Fibroblast of skin of scalp (primary cell): Measurements from ENCODE around the gene NCKAP5.

Source experiments
- DNase-seq: peaks from one replicate; pipeline ENCODE4 v3.0.0-alpha.2; 2013

Gene NCKAP5

GRCh38 chr2:133377599-133377998 is 190.7 kb downstream of the NCKAP5 start:
- no peak for DNase-seq

DNA sequence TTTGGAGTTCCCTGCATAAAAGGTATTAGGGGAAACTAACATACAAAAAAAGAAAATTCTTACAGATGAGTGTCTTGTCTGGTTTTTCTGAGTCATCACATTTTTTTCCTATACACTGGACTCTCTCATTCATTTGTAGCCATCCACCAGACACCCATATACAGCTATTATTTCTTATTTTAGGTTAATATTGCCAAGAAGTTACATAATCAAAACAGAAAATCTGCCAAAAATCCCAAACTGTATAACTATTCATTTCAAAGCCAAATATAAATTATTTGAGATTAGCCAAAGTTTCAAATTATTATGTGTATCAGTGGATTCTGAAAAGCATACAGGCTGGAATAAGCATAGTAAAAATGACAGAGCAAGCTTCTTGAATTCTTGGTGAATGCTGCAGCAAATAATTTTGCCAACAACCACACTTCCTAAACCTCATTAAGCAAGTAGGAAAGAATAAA is 191.2 kb downstream of the NCKAP5 start:
- DNase-seq = peak; percentile 88

DNA sequence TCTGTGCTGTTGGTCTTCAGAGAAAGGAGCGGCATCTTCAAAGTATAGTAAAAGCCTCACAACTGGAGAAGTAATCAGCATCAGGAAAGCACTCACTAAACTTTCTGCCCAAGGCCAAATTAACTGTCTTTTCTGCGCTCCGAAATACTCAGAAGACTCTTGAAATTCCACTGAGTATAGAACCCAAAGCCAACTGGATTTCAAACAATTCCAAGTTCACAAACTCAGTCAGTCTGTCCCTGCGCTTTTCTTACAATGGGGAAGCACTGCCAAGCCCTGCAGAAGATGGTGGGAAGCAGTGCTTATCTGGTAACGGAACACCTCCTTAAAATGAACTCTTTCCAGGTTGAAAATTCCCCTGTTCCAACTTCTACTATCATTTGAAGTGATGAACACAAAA is 193.5 kb downstream of the NCKAP5 start:
- no peak for DNase-seq

- no peak for DNase-seq
Observed at GRCh38 chr2:133371286-133371685, 197.0 kb downstream of the NCKAP5 start.

GRCh38 chr2:133369901-133370658 is 198.2 kb downstream of the NCKAP5 start:
- DNase-seq = no peak

- DNase-seq = no peak
Observed at GRCh38 chr2:133365117-133365516, 203.1 kb downstream of the NCKAP5 start.

DNA sequence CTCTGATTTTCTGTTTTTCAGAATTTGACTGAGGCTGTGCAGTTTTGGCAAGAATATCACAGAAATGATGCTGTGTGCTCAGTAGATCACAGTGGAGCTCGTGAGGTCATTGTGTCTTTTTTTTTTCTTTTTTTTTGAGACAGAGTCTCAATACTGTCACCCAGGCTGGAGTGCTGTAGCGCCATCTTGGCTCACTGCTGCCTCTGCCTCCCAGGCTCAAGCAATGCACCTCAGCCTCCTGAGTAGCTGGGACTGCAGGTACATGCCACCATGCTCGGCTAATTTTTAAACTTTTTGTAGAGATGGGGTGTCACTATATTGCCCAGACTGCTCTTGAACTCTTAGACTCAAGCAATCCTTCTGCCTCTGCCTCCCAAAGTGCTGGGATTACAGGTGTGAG is 203.6 kb downstream of the NCKAP5 start:
- DNase-seq = no peak

DNA sequence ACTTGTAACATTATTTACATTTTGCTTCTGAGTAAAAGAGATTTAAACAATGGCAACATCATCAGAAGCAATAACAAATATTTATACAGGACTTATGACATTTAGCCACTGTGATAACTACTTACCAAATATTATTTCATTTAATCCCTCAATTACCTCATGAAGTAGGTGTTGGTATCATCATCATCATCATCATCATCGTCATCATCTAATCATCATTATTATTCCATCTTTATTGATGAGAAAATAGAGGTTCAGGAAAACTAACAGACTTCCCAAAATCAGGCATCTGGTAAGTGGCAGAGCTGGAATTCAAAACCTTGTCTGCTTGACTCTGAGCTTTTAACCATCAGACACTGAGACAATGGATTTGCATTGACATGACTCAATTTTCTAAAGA is 204.4 kb downstream of the NCKAP5 start:
- no peak for DNase-seq

GRCh38 chr2:133362061-133362476 is 206.2 kb downstream of the NCKAP5 start:
- DNase-seq = peak; percentile 82

- DNase-seq = no peak
Observed at GRCh38 chr2:133360882-133361281, 207.4 kb downstream of the NCKAP5 start.

DNA sequence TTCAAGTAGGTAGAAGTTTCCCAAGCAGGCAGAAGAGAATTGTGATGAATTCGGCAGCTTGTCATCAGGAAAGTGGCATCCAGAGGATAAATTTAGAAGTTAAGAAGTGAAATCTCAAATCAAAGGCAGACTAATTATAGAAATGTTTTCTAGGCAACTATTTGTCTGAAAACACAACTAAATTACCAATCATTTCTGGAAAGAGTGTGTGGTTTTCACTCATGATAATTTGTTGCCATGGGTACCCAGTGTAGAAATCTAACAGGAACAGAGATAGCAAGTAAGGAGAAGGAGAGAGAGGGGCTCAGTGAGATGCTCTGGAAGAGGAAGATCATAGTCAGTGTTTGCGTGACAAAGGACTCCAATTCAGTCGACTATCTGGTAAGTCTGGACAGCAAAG is 208.1 kb downstream of the NCKAP5 start:
- DNase-seq = no peak

DNA sequence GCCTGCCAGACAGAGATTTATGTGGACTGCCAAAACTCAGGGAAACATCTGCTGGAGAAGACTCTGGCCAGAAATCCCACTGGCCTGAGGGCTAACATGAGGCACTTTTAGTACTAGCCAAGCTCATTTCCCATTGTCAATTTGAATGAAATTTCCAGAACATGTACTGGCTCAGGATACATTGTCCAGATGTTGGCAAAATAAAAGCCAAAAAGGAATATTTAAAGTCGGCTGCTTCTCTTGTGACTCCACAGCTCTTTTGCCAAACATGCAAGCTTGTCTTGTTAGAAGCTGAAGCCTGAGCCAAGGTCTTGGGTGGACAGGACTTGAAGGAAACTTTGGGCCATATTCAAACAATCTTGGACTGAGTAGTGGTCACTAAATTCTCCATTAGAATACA is 215.5 kb downstream of the NCKAP5 start:
- DNase-seq = no peak

DNA sequence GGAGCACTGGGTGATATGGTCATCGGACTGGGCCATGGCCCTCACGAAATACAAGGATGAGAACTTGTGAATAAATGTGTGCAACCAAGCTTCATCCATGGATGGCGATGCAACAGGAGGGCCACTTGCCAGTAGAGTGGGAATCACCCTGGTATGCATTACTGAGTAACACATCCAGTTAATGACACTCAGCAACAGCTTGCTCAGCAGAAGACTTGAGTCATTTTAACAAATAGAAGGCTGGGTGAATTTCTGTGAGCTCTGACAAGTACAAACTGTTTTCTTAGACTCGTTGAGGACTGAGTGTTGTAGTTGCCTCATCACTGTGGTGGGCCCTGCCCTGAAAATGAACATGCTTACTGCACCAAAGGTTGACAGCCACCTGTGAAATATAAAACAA is 221.6 kb downstream of the NCKAP5 start:
- peak; percentile 87 for DNase-seq

DNA sequence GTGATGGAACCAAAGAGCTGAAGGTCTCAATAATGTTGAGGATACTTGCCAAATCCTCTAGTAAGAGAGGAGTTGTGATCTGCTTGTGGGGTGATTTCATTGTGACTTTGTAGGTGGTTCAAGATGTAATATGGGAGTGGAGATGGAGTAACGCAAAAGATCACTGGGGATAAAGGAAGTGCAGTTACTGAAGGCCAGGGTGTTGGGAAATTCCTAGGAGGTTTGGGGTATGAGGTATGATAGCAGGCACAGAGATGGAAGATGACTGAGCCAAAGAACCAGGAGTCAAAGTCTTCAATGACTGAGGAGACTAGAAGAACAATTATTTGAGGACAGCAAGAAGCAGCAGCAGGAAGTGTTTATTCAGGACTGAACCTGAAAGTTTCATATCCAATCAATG is 222.6 kb downstream of the NCKAP5 start:
- DNase-seq = peak; percentile 19

DNA sequence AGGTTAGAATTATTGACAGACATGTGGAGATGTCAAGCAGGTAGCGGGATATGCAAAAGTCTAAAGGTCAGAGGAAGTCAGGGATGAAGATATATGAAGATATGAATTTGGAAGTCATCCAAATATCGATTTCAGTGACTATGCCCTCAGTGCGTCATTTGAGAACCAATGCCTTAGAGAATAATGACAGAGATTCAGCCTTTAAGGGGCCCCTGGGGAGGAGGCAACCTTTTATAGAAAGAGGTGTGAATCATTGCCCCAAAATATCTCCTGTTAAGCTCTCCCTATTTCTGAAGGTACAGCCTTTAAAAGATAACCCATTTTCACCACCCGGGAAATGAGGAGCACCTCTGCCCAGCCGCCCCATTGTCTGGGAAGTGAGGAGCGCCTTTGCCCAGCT is 223.4 kb downstream of the NCKAP5 start:
- DNase-seq = no peak

- no peak for DNase-seq
Observed at GRCh38 chr2:133343018-133343352, 225.3 kb downstream of the NCKAP5 start.

GRCh38 chr2:133342286-133343017 is 225.8 kb downstream of the NCKAP5 start:
- no peak for DNase-seq

DNA sequence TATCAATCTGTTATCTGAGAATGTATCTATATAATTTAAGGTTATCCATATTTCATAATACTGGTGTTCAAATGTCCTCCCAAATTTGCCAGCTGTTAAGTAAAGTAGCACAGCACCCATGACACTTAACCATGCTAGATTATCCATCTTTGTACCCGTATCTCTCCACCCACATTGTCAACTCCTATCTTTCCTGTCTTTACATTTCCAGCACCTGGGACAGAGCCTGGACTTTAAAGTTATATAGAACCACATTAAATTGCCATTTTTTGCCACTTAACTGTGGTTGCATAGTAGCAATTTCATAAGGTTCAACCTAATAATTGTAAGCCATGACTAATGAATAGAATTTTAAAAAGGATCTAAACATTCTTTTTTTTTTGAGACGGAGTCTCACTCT is 226.7 kb downstream of the NCKAP5 start:
- DNase-seq = no peak

DNA sequence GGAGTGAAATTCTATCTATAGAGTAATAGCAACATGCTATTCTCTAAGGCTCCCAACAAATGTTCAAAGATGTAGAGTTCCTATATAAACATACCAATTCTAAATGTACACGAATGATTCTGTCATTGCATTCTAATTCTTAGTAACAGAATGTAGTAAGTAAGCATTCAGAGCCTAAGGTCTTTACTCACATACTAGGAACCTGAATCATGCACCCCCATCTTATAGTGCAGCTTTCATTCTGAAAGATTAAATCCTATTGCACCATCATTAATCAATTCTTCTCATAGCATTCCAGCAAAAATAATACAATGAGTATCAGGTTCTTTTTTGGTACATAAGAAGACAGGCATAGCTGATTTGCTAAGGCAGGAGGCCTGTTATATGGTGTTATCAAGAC is 230.0 kb downstream of the NCKAP5 start:
- peak; percentile 47 for DNase-seq

DNA sequence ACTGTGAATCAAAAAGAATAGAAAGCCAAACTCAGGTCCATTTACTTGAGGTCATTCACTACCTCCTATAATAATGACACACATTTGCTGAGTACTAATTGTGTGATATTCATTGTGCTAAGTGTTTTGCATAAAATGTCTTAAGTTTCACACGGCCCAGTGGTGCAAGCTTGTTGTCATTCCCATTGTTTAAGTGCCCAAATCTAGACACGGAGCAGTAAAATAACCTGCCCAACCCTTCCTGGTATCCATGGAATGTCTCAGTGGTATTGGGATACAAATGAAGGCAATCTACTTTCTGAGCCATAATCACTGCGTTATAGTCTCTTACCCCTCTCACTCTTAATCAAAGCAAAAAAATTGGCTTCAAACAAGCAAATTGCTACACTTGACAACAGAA is 233.3 kb downstream of the NCKAP5 start:
- DNase-seq = no peak

DNA sequence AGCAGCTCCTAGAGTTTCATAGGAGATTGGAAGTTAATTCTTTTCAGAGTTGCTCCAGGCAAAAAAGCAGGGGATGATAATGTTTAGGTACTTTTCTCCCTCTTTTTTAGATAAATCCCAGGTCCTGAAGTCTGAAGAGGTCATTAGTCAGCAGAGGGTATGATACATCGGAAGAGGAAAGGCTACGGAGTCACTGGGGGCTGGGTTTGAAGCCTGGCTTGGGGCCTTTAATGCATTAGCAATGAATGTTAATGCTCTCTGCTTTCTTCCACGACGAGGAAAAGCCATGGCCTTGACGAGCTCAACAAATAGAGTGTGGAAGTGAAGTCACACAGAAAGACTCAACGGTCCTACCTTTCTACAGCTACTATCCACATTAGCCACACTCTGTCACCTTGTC is 235.1 kb downstream of the NCKAP5 start:
- no peak for DNase-seq

DNA sequence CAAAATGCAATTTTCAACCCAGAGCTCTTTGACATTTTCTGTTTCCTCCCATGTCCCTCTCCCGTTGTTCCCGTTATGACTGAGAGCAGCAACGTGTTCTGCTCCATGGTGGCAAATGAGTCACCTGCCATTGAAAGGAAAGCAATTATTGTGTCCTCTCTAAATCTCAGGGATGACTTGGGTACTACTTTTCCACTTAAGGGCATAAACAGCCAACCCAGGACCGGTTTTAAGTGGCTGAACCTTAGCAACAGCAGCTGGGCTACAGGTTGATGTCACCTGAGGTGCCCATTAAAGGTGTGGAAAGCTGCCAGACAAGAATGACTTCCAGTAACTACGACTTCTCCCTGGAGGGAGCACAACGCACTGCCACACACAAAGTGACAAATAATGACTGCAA is 236.8 kb downstream of the NCKAP5 start:
- DNase-seq = no peak

DNA sequence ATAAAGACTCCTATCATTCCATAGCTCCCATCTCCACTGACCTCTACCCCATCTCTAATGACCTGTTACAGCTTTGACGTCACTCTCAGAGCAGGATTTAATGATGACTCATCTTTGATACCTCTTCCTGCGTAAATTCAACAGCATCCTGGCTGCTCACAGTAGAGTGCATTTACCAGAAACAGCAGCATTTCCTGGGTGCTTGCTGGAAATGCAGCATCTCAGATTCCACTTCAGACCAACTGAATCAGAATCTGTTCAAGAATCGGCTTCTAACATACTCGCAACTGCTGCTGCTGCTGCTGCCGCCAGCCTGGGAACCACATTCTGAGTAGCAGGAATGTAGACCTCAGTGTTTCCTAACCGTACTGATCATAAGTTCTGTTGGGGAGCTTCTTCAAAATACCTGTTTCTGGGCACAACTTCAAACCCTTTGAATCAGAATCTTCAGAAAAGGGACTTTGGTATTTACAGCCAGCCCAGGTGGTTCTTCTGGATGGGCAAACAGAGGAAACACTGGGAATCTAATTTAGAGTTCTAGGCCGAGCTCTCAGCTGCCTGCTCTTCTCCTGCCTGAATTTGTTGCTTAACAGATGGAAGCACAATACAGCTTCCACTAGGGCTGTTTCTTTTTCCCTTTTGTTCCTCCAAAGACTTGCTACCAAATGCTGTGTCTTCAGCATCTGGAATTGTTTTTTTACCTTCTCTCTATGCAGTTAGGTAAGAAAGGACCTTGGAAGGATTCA is 241.4 kb downstream of the NCKAP5 start:
- DNase-seq = peak; percentile 52

DNA sequence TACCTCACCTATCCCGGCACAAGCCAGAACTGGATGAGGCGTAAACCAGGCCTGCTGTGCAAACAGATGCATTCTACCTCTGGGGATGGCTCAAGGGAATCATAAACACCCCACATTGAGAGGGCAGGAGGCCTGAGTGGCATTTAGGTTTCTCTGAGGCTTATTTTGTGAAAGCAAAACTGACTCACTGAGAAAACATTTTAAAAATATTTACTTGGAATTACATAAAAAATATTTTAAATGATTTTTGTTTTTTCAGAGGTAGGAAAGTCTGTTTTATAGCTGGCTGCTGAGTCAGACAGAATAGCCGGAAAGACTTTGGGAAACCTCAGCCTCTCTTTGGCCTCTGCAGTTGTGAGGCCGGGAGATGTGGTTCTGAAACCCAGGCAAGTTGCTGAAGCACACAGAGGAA is 244.1 kb downstream of the NCKAP5 start:
- DNase-seq = peak; percentile 95
